ENCODE data around the gene PRPSAP1. TPM values are rescaled to one million over a fixed set of nuclear protein-coding genes. Genes with fewer than 3 reads are reported as not detected.

PRPSAP1 gene
- total RNA-seq, 3 donors from 2014 or later (not counting 1 experiment from before 2014, with no cell fraction given) = 32.9 to 45.2 (median 41.5) TPM

GRCh38 chr17:76345377-76345974 lies 8.2 kb downstream of the PRPSAP1 start:
- Histone ChIP-seq H3K27ac (ENCODE audit: low read length) (no peak overlapping the region), H3K9me3 (ENCODE audit: control insufficient read depth, insufficient read depth, low read length) (no peaks in the 10 kb centered on the region), H3K36me3 (ENCODE audit: control insufficient read depth, insufficient read depth, low read length) (peaks cover 24% of the 10 kb centered on the region), H3K4me1 (ENCODE audit: control insufficient read depth, insufficient read depth, low read length) (no peaks in the 10 kb centered on the region), H3K4me3 (ENCODE audit: low read length) (no peak overlapping the region), H3K27me3 (ENCODE audit: control insufficient read depth, insufficient read depth, low read length) (no peaks in the 10 kb centered on the region)
- WGBS (ENCODE audit: insufficient coverage) = 95% methylated on average over 14 of the region's 14 CpGs
- Mint-ChIP-seq H3K36me3 (peaks cover 7% of the 10 kb centered on the region), H3K9me3 (no peaks in the 10 kb centered on the region), H3K27me3 (ENCODE audit: low read depth in 2 of 2) (no peaks in the 10 kb centered on the region), H3K4me3 (no peak overlapping the region), H3K27ac (no peak overlapping the region), H3K4me1 (no peaks in the 10 kb centered on the region)
- DNase-seq = no peak
- no peak for TF ChIP-seq CTCF (IDR thresholded peaks at IDR 0.05)
- no peak for ATAC-seq
- intact Hi-C loops (cut with micrococcal nuclease) = no loop called here

GRCh38 chr17:76343106-76343505 lies 10.6 kb downstream of the PRPSAP1 start:
- intact Hi-C loops (cut with micrococcal nuclease) = no loop called here
- Histone ChIP-seq H3K27me3 (ENCODE audit: control insufficient read depth, insufficient read depth, low read length) (no peaks in the 10 kb centered on the region), H3K4me1 (ENCODE audit: control insufficient read depth, insufficient read depth, low read length) (no peaks in the 10 kb centered on the region), H3K4me3 (ENCODE audit: low read length) (no peak overlapping the region), H3K36me3 (ENCODE audit: control insufficient read depth, insufficient read depth, low read length) (peaks cover 24% of the 10 kb centered on the region), H3K9me3 (ENCODE audit: control insufficient read depth, insufficient read depth, low read length) (no peaks in the 10 kb centered on the region), H3K27ac (ENCODE audit: low read length) (no peak overlapping the region)
- TF ChIP-seq CTCF (IDR thresholded peaks at IDR 0.05) = no peak
- Mint-ChIP-seq H3K9me3 (no peaks in the 10 kb centered on the region), H3K27me3 (ENCODE audit: low read depth in 2 of 2) (no peaks in the 10 kb centered on the region), H3K36me3 (peaks cover 7% of the 10 kb centered on the region), H3K27ac (no peak overlapping the region), H3K4me1 (peaks cover 0 to 5% of the 10 kb centered on the region in 2 donors), H3K4me3 (no peak overlapping the region)
- no peak for DNase-seq
- ATAC-seq = no peak
- WGBS (ENCODE audit: insufficient coverage) = 98% methylated on average over 7 of the region's 7 CpGs

- 100% methylated on average over 3 of the region's 6 CpGs for WGBS (ENCODE audit: insufficient coverage)
- Histone ChIP-seq H3K27ac (ENCODE audit: low read length) (no peak overlapping the region), H3K4me1 (ENCODE audit: control insufficient read depth, insufficient read depth, low read length) (no peaks in the 10 kb centered on the region), H3K4me3 (ENCODE audit: low read length) (no peak overlapping the region), H3K27me3 (ENCODE audit: control insufficient read depth, insufficient read depth, low read length) (no peaks in the 10 kb centered on the region), H3K36me3 (ENCODE audit: control insufficient read depth, insufficient read depth, low read length) (peaks cover 15% of the 10 kb centered on the region), H3K9me3 (ENCODE audit: control insufficient read depth, insufficient read depth, low read length) (no peaks in the 10 kb centered on the region)
- H3K27ac Mint-ChIP-seq = no peak overlapping the region
- no peak overlapping the region for H3K4me3 Mint-ChIP-seq
- no peak for ATAC-seq
- no peak for DNase-seq
- no peaks in the 10 kb centered on the region for H3K36me3 Mint-ChIP-seq
- TF ChIP-seq CTCF (IDR thresholded peaks at IDR 0.05) = no peak
- peaks cover 0 to 5% of the 10 kb centered on the region in 2 donors for H3K4me1 Mint-ChIP-seq
- intact Hi-C loops (cut with micrococcal nuclease) = no loop called here
- no peaks in the 10 kb centered on the region for H3K27me3 Mint-ChIP-seq (ENCODE audit: low read depth in 2 of 2)
- no peaks in the 10 kb centered on the region for H3K9me3 Mint-ChIP-seq
These were observed 12.4 kb downstream of the PRPSAP1 start for GRCh38 chr17:76341301-76341700.

GRCh38 chr17:76337413-76337777 lies 16.3 kb downstream of the PRPSAP1 start:
- H3K27me3 ChIP-seq (ENCODE audit: control insufficient read depth, insufficient read depth, low read length) = no peaks in the 10 kb centered on the region
- ATAC-seq = no peak
- no peak overlapping the region for H3K4me3 Mint-ChIP-seq
- H3K27ac Mint-ChIP-seq = no peak overlapping the region
- H3K36me3 ChIP-seq (ENCODE audit: control insufficient read depth, insufficient read depth, low read length) = peaks cover 5% of the 10 kb centered on the region
- 95% methylated on average over 4 of the region's 6 CpGs for WGBS (ENCODE audit: insufficient coverage)
- no peak overlapping the region for H3K27ac ChIP-seq (ENCODE audit: low read length)
- H3K27me3 Mint-ChIP-seq (ENCODE audit: low read depth in 2 of 2) = no peaks in the 10 kb centered on the region
- no peak for DNase-seq
- peaks cover 0 to 14% of the 10 kb centered on the region in 2 donors for H3K4me1 Mint-ChIP-seq
- H3K4me1 ChIP-seq (ENCODE audit: control insufficient read depth, insufficient read depth, low read length) = no peaks in the 10 kb centered on the region
- no peaks in the 10 kb centered on the region for H3K9me3 ChIP-seq (ENCODE audit: control insufficient read depth, insufficient read depth, low read length)
- no peaks in the 10 kb centered on the region for H3K36me3 Mint-ChIP-seq
- H3K9me3 Mint-ChIP-seq = no peaks in the 10 kb centered on the region
- H3K4me3 ChIP-seq (ENCODE audit: low read length) = no peak overlapping the region
- intact Hi-C loops (cut with micrococcal nuclease) = no loop called here
- no peak for TF ChIP-seq CTCF (IDR thresholded peaks at IDR 0.05)
